ENCODE measurements around the gene SMARCD1.

SMARCD1 gene

GRCh38 chr12:50061171-50061570 is 24.0 kb upstream of the SMARCD1 start:
- in situ Hi-C loops (cut with HindIII; ENCODE audit: low sequenced_read_pairs) = no loop called here
- H3K4me3 ChIP-seq (ENCODE audit: low read depth, low read length) = no peak overlapping the region
- no peak for TF ChIP-seq CTCF (IDR thresholded peaks at IDR 0.05; ENCODE audit: low read depth, low read length, missing control alignments)
- no peak for DNase-seq (ENCODE audit: low read depth)

GRCh38 chr12:50061946-50062686 is 23.0 kb upstream of the SMARCD1 start:
- DNase-seq (ENCODE audit: low read depth) = peak; percentile 79
- no peak overlapping the region for H3K4me3 ChIP-seq (ENCODE audit: low read depth, low read length)
- in situ Hi-C loops (cut with HindIII; ENCODE audit: low sequenced_read_pairs) = no loop called here
- no peak for TF ChIP-seq CTCF (IDR thresholded peaks at IDR 0.05; ENCODE audit: low read depth, low read length, missing control alignments)

- TF ChIP-seq CTCF (IDR thresholded peaks at IDR 0.05; ENCODE audit: low read depth, low read length, missing control alignments) = no peak
- DNase-seq (ENCODE audit: low read depth) = no peak
- H3K4me3 ChIP-seq (ENCODE audit: low read depth, low read length) = no peak overlapping the region
- in situ Hi-C loops (cut with HindIII; ENCODE audit: low sequenced_read_pairs) = no loop called here
Measured at GRCh38 chr12:50062728-50063460, 22.2 kb upstream of the SMARCD1 start.

DNA sequence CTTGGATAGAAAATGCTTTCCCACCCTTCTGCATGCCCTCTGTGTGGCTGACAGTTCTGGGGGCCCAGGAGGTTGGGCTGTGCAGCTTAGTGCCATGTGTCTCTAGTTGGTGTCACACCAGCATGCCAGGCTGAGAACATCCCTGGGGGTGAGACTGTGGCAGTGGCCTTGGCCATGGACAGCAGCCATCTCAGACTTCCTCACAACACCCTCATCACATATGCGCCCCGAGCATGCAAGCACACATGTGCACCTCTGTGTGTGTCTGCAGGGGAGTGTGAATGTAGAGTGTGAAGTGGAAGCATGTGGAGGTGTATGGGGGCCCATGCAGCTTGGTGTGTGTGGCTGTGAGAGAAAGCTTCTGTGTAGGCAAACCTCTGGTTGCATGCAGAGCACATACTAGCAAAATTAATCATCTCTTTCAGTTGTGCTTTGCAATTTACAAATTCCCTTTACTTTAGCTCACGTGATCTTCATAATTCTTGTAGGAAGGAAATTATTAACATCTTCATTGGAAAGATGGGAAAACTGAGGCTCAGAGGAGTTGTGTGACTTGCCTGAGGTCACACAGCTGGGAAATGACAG is 19.3 kb upstream of the SMARCD1 start:
- in situ Hi-C loops (cut with HindIII; ENCODE audit: low sequenced_read_pairs) = loop anchor here (5.0 kb wide), 2 partner anchors 36 to 99 kb away; partner anchors contain the start of gene GPD1
- no peak for DNase-seq (ENCODE audit: low read depth)
- no peak for TF ChIP-seq CTCF (IDR thresholded peaks at IDR 0.05; ENCODE audit: low read depth, low read length, missing control alignments)
- no peak overlapping the region for H3K4me3 ChIP-seq (ENCODE audit: low read depth, low read length)

- TF ChIP-seq CTCF (IDR thresholded peaks at IDR 0.05; ENCODE audit: low read depth, low read length, missing control alignments) = no peak
- no peak for DNase-seq (ENCODE audit: low read depth)
- in situ Hi-C loops (cut with HindIII; ENCODE audit: low sequenced_read_pairs) = loop anchor here (5.0 kb wide), 2 partner anchors 36 to 99 kb away; partner anchors contain the start of gene GPD1
- H3K4me3 ChIP-seq (ENCODE audit: low read depth, low read length) = no peak overlapping the region
Measured at GRCh38 chr12:50066402-50066801, 18.7 kb upstream of the SMARCD1 start.

GRCh38 chr12:50069069-50069468 is 16.1 kb upstream of the SMARCD1 start:
- no peak for DNase-seq (ENCODE audit: low read depth)
- in situ Hi-C loops (cut with HindIII; ENCODE audit: low sequenced_read_pairs) = loop anchor here (5.0 kb wide), 2 partner anchors 33 to 102 kb away; partner anchors contain the start of gene GPD1
- no peak for TF ChIP-seq CTCF (IDR thresholded peaks at IDR 0.05; ENCODE audit: low read depth, low read length, missing control alignments)
- H3K4me3 ChIP-seq (ENCODE audit: low read depth, low read length) = no peak overlapping the region

Measured in astrocyte of the cerebellum (primary cell).